ENCODE measurements around the gene GNAI1.

The GNAI1 gene

DNA sequence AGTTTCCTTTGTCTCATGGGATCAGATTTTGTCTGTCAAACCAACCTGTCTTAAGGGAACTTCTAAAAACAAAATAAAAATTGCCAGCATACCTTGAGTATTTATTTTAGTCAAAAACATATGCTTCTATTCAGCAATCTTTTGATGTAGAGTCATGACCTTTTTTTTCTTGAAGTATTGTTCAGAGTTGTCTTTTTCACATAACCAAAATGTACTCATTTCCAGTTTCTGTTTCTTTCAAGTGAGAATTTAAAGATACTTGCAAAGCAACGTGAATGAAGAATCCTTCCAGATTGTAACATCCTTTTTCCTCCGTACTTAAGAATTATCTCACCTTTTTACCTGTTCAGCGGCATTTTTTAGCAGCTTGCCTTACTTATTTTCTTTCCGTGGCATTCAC lies 37.8 kb downstream of the GNAI1 start:
- no peaks in the 10 kb centered on the region for H3K36me3 ChIP-seq (replicated peaks; ENCODE audit: insufficient read depth, low read length)
- no peak overlapping the region for H3K27ac ChIP-seq (ENCODE audit: low read length)
- H3K4me2 ChIP-seq (ENCODE audit: low read depth, low read length): no peak overlapping the region

DNA sequence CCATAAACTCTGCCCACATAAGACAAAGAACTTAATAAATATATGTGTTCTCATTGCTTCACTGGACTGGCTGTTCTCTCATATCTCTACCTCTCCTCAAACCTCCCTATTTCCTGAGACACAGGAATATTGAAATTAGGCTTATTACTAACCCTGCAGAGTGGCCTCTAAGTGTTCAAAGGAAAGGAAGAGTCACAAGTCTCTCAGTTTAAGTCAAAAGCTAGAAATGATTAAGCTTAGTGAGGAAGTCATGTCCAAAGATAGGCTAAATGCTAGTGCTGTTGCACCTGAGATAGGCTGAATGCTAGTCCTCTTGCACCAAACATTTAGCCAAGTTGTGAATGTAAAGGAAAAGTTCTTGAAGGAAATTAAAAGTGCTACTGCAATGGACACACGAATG lies 41.1 kb downstream of the GNAI1 start:
- DNase-seq: no peak
- Histone ChIP-seq H3K9ac (ENCODE audit: low read length) (no peak overlapping the region), H3K4me1 (ENCODE audit: low read length) (no peaks in the 10 kb centered on the region), H3K36me3 (replicated peaks; ENCODE audit: insufficient read depth, low read length) (no peaks in the 10 kb centered on the region), H3K27ac (ENCODE audit: low read length) (no peak overlapping the region), H3K9me2 (replicated peaks; ENCODE audit: insufficient read depth, low read length) (no peaks in the 10 kb centered on the region), H3K4me2 (ENCODE audit: low read depth, low read length) (no peak overlapping the region), H4K20me1 (ENCODE audit: insufficient read depth, low read length) (no peaks in the 10 kb centered on the region), H3K79me2 (ENCODE audit: low read length) (peaks cover 21% of the 10 kb centered on the region), H3K27me3 (replicated peaks; ENCODE audit: insufficient read depth, low read length) (no peaks in the 10 kb centered on the region), H3K9me3 (replicated peaks; ENCODE audit: insufficient read depth, low read length) (no peaks in the 10 kb centered on the region), H3K4me3 (ENCODE audit: low read length) (no peak overlapping the region), H2AFZ (ENCODE audit: low read length) (no peak overlapping the region), H3F3A (ENCODE audit: insufficient read depth, low read length) (no peaks in the 10 kb centered on the region)
- TF ChIP-seq EZH2phosphoT487 (IDR thresholded peaks at IDR 0.05; ENCODE audit: low read length) (no peak), EZH2 (optimal IDR thresholded peaks at IDR 0.05; ENCODE audit: low read depth, low read length) (no peak)
- TF ChIP-seq, protein P1, sequence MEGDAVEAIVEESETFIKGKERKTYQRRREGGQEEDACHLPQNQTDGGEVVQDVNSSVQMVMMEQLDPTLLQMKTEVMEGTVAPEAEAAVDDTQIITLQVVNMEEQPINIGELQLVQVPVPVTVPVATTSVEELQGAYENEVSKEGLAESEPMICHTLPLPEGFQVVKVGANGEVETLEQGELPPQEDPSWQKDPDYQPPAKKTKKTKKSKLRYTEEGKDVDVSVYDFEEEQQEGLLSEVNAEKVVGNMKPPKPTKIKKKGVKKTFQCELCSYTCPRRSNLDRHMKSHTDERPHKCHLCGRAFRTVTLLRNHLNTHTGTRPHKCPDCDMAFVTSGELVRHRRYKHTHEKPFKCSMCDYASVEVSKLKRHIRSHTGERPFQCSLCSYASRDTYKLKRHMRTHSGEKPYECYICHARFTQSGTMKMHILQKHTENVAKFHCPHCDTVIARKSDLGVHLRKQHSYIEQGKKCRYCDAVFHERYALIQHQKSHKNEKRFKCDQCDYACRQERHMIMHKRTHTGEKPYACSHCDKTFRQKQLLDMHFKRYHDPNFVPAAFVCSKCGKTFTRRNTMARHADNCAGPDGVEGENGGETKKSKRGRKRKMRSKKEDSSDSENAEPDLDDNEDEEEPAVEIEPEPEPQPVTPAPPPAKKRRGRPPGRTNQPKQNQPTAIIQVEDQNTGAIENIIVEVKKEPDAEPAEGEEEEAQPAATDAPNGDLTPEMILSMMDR (IDR thresholded peaks at IDR 0.05; ENCODE audit: low read length): no peak

More for the DNA sequence above, 37.8 kb downstream of the GNAI1 start:
- H3K4me1 ChIP-seq (ENCODE audit: low read length): no peaks in the 10 kb centered on the region
- no peak overlapping the region for H2AFZ ChIP-seq (ENCODE audit: low read length)
- H3K79me2 ChIP-seq (ENCODE audit: low read length): peaks cover 37% of the 10 kb centered on the region
- H3F3A ChIP-seq (ENCODE audit: insufficient read depth, low read length): no peaks in the 10 kb centered on the region
- no peaks in the 10 kb centered on the region for H3K9me3 ChIP-seq (replicated peaks; ENCODE audit: insufficient read depth, low read length)
- H3K9me2 ChIP-seq (replicated peaks; ENCODE audit: insufficient read depth, low read length): no peaks in the 10 kb centered on the region
- no peak overlapping the region for H3K4me3 ChIP-seq (ENCODE audit: low read length)
- peak; percentile 38 for DNase-seq
- H3K9ac ChIP-seq (ENCODE audit: low read length): no peak overlapping the region
- H3K27me3 ChIP-seq (replicated peaks; ENCODE audit: insufficient read depth, low read length): no peaks in the 10 kb centered on the region
- TF ChIP-seq EZH2 (optimal IDR thresholded peaks at IDR 0.05; ENCODE audit: low read depth, low read length): no peak
- TF ChIP-seq, protein P1 (IDR thresholded peaks at IDR 0.05; ENCODE audit: low read length): no peak
- TF ChIP-seq EZH2phosphoT487 (IDR thresholded peaks at IDR 0.05; ENCODE audit: low read length): no peak
- H4K20me1 ChIP-seq (ENCODE audit: insufficient read depth, low read length): no peaks in the 10 kb centered on the region

DNA sequence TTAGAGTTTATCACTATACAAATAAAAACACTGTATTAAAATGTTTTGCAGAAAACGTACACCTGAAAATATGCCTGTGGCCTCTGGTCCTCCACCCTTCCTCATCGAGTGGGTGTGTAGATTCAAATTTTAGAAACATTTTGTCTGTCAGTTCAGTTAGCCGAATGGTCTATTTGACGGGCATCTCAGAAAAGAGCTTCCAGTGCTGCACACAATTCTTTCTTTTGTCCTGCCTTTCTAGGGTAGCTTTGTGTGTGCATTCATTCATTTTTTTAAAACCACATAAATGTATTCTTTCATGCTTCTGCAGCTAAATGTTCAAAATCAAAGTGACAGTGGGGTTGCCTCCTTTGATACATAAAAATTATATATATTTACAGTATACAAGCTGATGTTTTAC lies 46.8 kb downstream of the GNAI1 start:
- H3K9ac ChIP-seq (ENCODE audit: low read length): no peak overlapping the region
- peaks cover 3% of the 10 kb centered on the region for H4K20me1 ChIP-seq (ENCODE audit: insufficient read depth, low read length)
- no peaks in the 10 kb centered on the region for H3K4me1 ChIP-seq (ENCODE audit: low read length)
- H3K27me3 ChIP-seq (replicated peaks; ENCODE audit: insufficient read depth, low read length): no peaks in the 10 kb centered on the region
- no peak overlapping the region for H3K4me2 ChIP-seq (ENCODE audit: low read depth, low read length)
- H2AFZ ChIP-seq (ENCODE audit: low read length): no peak overlapping the region
- DNase-seq: no peak
- TF ChIP-seq, protein P1 (IDR thresholded peaks at IDR 0.05; ENCODE audit: low read length): no peak
- TF ChIP-seq EZH2 (optimal IDR thresholded peaks at IDR 0.05; ENCODE audit: low read depth, low read length) (no peak), EZH2phosphoT487 (IDR thresholded peaks at IDR 0.05; ENCODE audit: low read length) (no peak)
- no peak overlapping the region for H3K4me3 ChIP-seq (ENCODE audit: low read length)
- H3K9me3 ChIP-seq (replicated peaks; ENCODE audit: insufficient read depth, low read length): no peaks in the 10 kb centered on the region
- no peaks in the 10 kb centered on the region for H3F3A ChIP-seq (ENCODE audit: insufficient read depth, low read length)
- H3K36me3 ChIP-seq (replicated peaks; ENCODE audit: insufficient read depth, low read length): no peaks in the 10 kb centered on the region
- peaks cover 32% of the 10 kb centered on the region for H3K79me2 ChIP-seq (ENCODE audit: low read length)
- H3K9me2 ChIP-seq (replicated peaks; ENCODE audit: insufficient read depth, low read length): no peaks in the 10 kb centered on the region
- H3K27ac ChIP-seq (ENCODE audit: low read length): no peak overlapping the region
